Raji (cell line): ENCODE measurements around the gene MTX1.
A peak's percentile ranks its signal among the peaks of the same experiment; 100 is the strongest.

Source experiments
- POLR2A ChIP-seq: IDR thresholded peaks from 2 replicates; pipeline ENCODE4 v1.6.1; 2011; ENCODE audit warnings: low read depth, low read length, control low read depth; ENCODE audit not compliant: insufficient read depth

Gene MTX1

GRCh38 chr1:155196893-155197638, 11.4 kb upstream of the MTX1 start:
- no peak for TF ChIP-seq POLR2A

- no peak for TF ChIP-seq POLR2A
These were observed 10.5 kb upstream of the MTX1 start for GRCh38 chr1:155197901-155198546.

GRCh38 chr1:155198547-155198906, 10.0 kb upstream of the MTX1 start:
- TF ChIP-seq POLR2A, result no peak

- TF ChIP-seq POLR2A, result no peak
These were observed 8.7 kb upstream of the MTX1 start for GRCh38 chr1:155199792-155200191.

GRCh38 chr1:155200920-155201319, 7.6 kb upstream of the MTX1 start:
- TF ChIP-seq POLR2A, result no peak

- no peak for TF ChIP-seq POLR2A
These were observed 6.3 kb upstream of the MTX1 start for GRCh38 chr1:155202198-155202597.

- no peak for TF ChIP-seq POLR2A
These were observed 5.6 kb upstream of the MTX1 start for GRCh38 chr1:155202731-155203515.

GRCh38 chr1:155205035-155205434, 3.5 kb upstream of the MTX1 start:
- no peak for TF ChIP-seq POLR2A

- TF ChIP-seq POLR2A, result no peak
These were observed 2.4 kb upstream of the MTX1 start for GRCh38 chr1:155205969-155206593.

GRCh38 chr1:155206891-155207805, 1.3 kb upstream of the MTX1 start:
- TF ChIP-seq POLR2A, result peak; percentile 38

GRCh38 chr1:155207806-155208540, 522 bp upstream of the MTX1 start, which contains the start of gene THBS3:
Gene THBS3, minus strand, starts transcription at chr1:155207897. Its CDS starts 21 bp downstream, at chr1:155207876.
- TF ChIP-seq POLR2A, result no peak

- no peak for TF ChIP-seq POLR2A
These were observed 822 bp downstream of the MTX1 start for GRCh38 chr1:155209312-155209721.

- no peak for TF ChIP-seq POLR2A
These were observed 2.0 kb downstream of the MTX1 start for GRCh38 chr1:155210314-155211104.
